Mesothelial cell of epicardium (in vitro differentiated cells): ENCODE measurements around the gene CYBC1. TPM values are rescaled to one million over a fixed set of nuclear protein-coding genes. Genes with fewer than 3 reads are reported as not detected.

Source experiments
- DNase-seq, 2 experiments: peaks; one replicate each; pipeline ENCODE4 v3.0.0; 2021; ENCODE audit warnings: low spot score in 2 of 2; ENCODE audit not compliant: unreplicated experiment in 2 of 2
- H3K27ac Mint-ChIP-seq: 2 replicates; pipeline ENCODE4 v1.8.0; 2021; ENCODE audit warnings: mixed read lengths
- H3K27me3 Mint-ChIP-seq: 2 replicates; pipeline ENCODE4 v1.8.0; 2021; ENCODE audit warnings: low read depth, mixed read lengths
- H3K36me3 Mint-ChIP-seq: 2 replicates; pipeline ENCODE4 v1.8.0; 2021; ENCODE audit warnings: mixed read lengths
- H3K4me1 Mint-ChIP-seq: 2 replicates; pipeline ENCODE4 v1.8.0; 2021; ENCODE audit warnings: mixed read lengths
- H3K4me3 Mint-ChIP-seq: 2 replicates; pipeline ENCODE4 v1.8.0; 2021; ENCODE audit warnings: mild to moderate bottlenecking, moderate library complexity, mixed read lengths
- H3K9me3 Mint-ChIP-seq: 2 replicates; pipeline ENCODE4 v1.8.0; 2021; ENCODE audit warnings: mixed read lengths
- total RNA-seq: library from RNA; stranded (reverse); gene quantifications from 3 replicates; pipeline ENCODE4 v1.2.1, GENCODE V29; 2021
- TF ChIP-seq, protein P1 (sequence below): fragments of 200-600 bp; sonication (generic); IDR thresholded peaks from one replicate; pipeline ENCODE4 v1.5.0; 2021; ENCODE audit warnings: antibody characterized with exemption; ENCODE audit not compliant: unreplicated experiment

The CYBC1 gene
- total RNA-seq, 1 donor from 2014 or later = 86.7 TPM

DNA sequence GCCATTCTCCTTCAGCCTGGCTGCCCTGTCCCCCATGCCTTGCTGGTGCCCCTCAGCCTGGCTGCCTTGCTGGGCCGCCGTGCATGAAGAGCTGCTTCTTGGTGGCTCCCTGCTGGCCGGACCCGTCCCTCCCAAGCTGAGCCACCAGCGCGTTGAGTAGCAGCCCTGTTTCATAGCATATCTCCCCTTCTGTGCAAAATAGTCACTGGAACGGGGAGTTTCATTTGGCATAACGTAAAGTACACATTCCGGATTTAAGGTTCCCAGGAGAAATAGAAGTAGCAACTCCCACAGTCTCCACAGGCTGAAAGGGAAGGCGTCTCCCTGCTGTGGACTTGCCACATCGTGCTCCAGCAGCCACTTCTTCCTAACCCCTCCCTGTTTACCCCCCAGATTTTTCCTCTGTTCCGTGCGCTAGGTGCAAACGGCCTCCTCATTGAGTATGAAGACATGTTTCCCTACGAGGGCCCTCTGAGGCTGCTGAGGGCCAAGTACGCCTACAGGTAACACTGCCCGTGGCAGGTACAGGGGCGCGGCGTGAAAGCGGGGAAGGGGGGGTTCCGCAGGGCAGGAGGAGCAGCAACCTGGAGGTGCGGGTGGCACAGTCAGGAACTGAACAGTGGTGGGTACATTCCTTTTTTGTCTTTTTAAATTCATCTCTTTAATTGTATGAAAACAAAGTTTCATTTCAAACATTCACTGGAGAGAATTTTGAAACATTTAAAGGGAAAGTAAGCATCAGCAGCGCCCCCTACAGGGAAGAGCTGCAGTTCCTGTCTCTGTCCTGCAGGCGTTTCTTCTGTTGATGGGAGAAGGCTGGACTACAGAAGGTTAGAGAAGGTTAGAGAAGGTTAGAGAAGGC lies 26.3 kb downstream of the CYBC1 start:
- Mint-ChIP-seq H3K27ac (no peak overlapping the region), H3K36me3 (peaks cover 39% of the 10 kb centered on the region), H3K4me3 (no peak overlapping the region), H3K27me3 (no peaks in the 10 kb centered on the region), H3K9me3 (peaks cover 12% of the 10 kb centered on the region), H3K4me1 (peaks cover 4% of the 10 kb centered on the region)
- no peak for DNase-seq
- TF ChIP-seq, protein P1, sequence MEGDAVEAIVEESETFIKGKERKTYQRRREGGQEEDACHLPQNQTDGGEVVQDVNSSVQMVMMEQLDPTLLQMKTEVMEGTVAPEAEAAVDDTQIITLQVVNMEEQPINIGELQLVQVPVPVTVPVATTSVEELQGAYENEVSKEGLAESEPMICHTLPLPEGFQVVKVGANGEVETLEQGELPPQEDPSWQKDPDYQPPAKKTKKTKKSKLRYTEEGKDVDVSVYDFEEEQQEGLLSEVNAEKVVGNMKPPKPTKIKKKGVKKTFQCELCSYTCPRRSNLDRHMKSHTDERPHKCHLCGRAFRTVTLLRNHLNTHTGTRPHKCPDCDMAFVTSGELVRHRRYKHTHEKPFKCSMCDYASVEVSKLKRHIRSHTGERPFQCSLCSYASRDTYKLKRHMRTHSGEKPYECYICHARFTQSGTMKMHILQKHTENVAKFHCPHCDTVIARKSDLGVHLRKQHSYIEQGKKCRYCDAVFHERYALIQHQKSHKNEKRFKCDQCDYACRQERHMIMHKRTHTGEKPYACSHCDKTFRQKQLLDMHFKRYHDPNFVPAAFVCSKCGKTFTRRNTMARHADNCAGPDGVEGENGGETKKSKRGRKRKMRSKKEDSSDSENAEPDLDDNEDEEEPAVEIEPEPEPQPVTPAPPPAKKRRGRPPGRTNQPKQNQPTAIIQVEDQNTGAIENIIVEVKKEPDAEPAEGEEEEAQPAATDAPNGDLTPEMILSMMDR = peak; percentile 37

DNA sequence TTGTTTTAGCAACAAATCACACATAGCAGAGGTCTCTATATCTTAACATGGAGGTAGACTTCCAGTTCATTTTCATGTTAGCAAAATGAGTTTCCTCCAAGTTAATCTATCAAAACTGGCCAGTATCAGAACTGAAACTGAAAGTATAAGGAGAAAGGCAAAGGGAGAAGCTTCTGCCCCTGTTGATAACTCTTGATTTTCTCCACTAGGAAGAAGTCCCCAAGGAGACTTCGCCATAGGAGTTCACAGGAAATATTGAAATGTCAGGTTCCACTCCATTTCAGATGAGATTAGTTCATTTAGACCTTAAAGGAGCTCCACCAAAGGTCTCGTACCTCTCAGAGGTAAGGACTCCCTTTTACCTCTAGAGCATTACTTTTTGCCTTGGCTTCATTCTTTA lies 31.0 kb downstream of the CYBC1 start:
- no peak overlapping the region for H3K27ac Mint-ChIP-seq
- DNase-seq = no peak
- H3K9me3 Mint-ChIP-seq = peaks cover 12% of the 10 kb centered on the region
- H3K4me3 Mint-ChIP-seq = peak overlapping the region; percentile 78
- no peaks in the 10 kb centered on the region for H3K27me3 Mint-ChIP-seq
- peaks cover 35% of the 10 kb centered on the region for H3K36me3 Mint-ChIP-seq
- TF ChIP-seq, protein P1 = no peak
- peaks cover 15% of the 10 kb centered on the region for H3K4me1 Mint-ChIP-seq

- TF ChIP-seq, protein P1 = no peak
- H3K9me3 Mint-ChIP-seq = peaks cover 12% of the 10 kb centered on the region
- H3K36me3 Mint-ChIP-seq = peaks cover 34% of the 10 kb centered on the region
- peak within 1 kb of the TSS; percentile 78 for H3K4me3 Mint-ChIP-seq
- H3K4me1 Mint-ChIP-seq = peaks cover 17% of the 10 kb centered on the region
- H3K27me3 Mint-ChIP-seq = no peaks in the 10 kb centered on the region
- peak; percentile 80 to 88 for DNase-seq
- peak within 1 kb of the TSS; percentile 61 for H3K27ac Mint-ChIP-seq
Observed at GRCh38 chr17:82418001-82418986, 32.3 kb downstream of the CYBC1 start, which contains the start of the genes HEXD and OGFOD3. HEXD (plus strand) TSS chr17:82418347; CDS start chr17:82419800, 1,453 bp downstream. OGFOD3 (minus strand) TSS chr17:82418586; CDS start chr17:82418485, 101 bp downstream.

DNA sequence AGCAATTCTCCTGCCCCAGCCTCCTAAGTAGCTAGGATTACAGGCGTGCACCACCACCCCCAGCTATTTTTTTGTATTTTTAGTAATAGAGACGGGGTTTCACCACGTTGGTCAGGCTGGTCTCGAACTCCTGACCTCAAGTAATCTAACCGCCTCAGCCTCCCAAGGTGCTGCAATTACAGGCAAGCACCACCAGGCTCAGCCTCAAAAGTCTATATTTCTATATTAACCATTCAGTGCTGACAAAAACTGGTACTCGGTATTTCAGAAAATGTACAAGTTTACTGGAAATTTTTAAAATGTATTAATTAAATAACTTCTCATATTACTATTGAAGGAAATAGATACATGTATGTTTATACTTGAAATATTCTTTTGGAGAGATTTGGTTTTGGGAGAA lies 33.8 kb downstream of the CYBC1 start:
- Mint-ChIP-seq H3K36me3 (peaks cover 25% of the 10 kb centered on the region), H3K4me1 (peaks cover 17% of the 10 kb centered on the region), H3K27ac (no peak overlapping the region), H3K9me3 (peaks cover 4% of the 10 kb centered on the region), H3K27me3 (no peaks in the 10 kb centered on the region), H3K4me3 (no peak overlapping the region)
- TF ChIP-seq, protein P1 = peak; percentile 47
- DNase-seq = no peak

- Mint-ChIP-seq H3K9me3 (peaks cover 4% of the 10 kb centered on the region), H3K27me3 (no peaks in the 10 kb centered on the region), H3K36me3 (peaks cover 24% of the 10 kb centered on the region), H3K4me1 (peaks cover 17% of the 10 kb centered on the region), H3K27ac (no peak overlapping the region), H3K4me3 (no peak overlapping the region)
- no peak for DNase-seq
- TF ChIP-seq, protein P1 = no peak
Observed at GRCh38 chr17:82416264-82416663, 34.3 kb downstream of the CYBC1 start.
